A673 (cell line): Measurements from ENCODE around the gene TSPAN5. TPM values are rescaled to one million over a fixed set of nuclear protein-coding genes. Genes with fewer than 3 reads are reported as not detected.

Experiments
- BruUV-seq: library from RNA; stranded (reverse); fragments of 400-500 nt; replicated peaks from 2 replicates; lab custom pipeline; 2021; lab: Mats Ljungman, UMichigan
- CTCF ChIA-PET: fragments of 300-600 bp; sonication (Branson Sonifier 250); formaldehyde crosslinking; loops from one replicate; lab custom pipeline; 2022; ENCODE audit warnings: antibody characterized with exemption; lab: Charles Lee
- POLR2A ChIA-PET: fragments of 300-600 bp; sonication (Branson Sonifier 250); formaldehyde crosslinking; loops from one replicate; lab custom pipeline; 2022; ENCODE audit warnings: antibody characterized with exemption; ENCODE audit not compliant: low non-redundant PET; lab: Charles Lee
- DNase-seq: peaks from one replicate; pipeline ENCODE4 v3.0.0-alpha.2; 2015; ENCODE audit warnings: low spot score
- H3K27ac ChIP-seq: fragments of 200-600 bp; sonication (generic); 2 replicates; pipeline ENCODE4 v1.5.1; 2016; ENCODE audit warnings: mixed run types, low read depth, mild to moderate bottlenecking, mixed read lengths, antibody characterized with exemption, low read length; ENCODE audit not compliant: poor library complexity, severe bottlenecking
- H3K27me3 ChIP-seq: fragments of 200-600 bp; sonication (generic); replicated peaks from 2 replicates; pipeline ENCODE4 v1.6.1; 2017; ENCODE audit warnings: mixed run types, low read depth, mild to moderate bottlenecking, mixed read lengths, antibody characterized with exemption, low read length; ENCODE audit not compliant: insufficient read depth, poor library complexity
- H3K36me3 ChIP-seq: fragments of 200-600 bp; sonication (generic); 2 replicates; pipeline ENCODE4 v1.6.1; 2016; ENCODE audit warnings: mixed run types, mild to moderate bottlenecking, mixed read lengths, antibody characterized with exemption, low read length; ENCODE audit not compliant: insufficient read depth, poor library complexity, severe bottlenecking
- H3K4me1 ChIP-seq: fragments of 200-600 bp; sonication (generic); 2 replicates; pipeline ENCODE4 v1.6.1; 2017; ENCODE audit warnings: mixed run types, mild to moderate bottlenecking, mixed read lengths, antibody characterized with exemption, low read length; ENCODE audit not compliant: insufficient read depth, poor library complexity, severe bottlenecking
- H3K4me3 ChIP-seq: fragments of 200-600 bp; sonication (generic); 2 replicates; pipeline ENCODE4 v1.5.1; 2016; ENCODE audit warnings: low read depth, mixed run types, mild to moderate bottlenecking, mixed read lengths, low read length; ENCODE audit not compliant: poor library complexity, severe bottlenecking
- H3K9me3 ChIP-seq: fragments of 200-600 bp; sonication (generic); 2 replicates; pipeline ENCODE4 v1.6.1; 2016; ENCODE audit warnings: mixed run types, low read depth, mild to moderate bottlenecking, mixed read lengths, antibody characterized with exemption, low read length; ENCODE audit not compliant: poor library complexity, severe bottlenecking
- EZH2 ChIP-seq: fragments of 200-600 bp; sonication (generic); IDR thresholded peaks from 2 replicates; pipeline ENCODE4 v1.6.1; 2017; ENCODE audit warnings: borderline replicate concordance, low read depth, mild to moderate bottlenecking, mixed read lengths, antibody characterized with exemption, low read length; ENCODE audit not compliant: poor library complexity, severe bottlenecking
- intact Hi-C: fragments of 100-400 bp; cut with micrococcal nuclease; formaldehyde crosslinking; loops from one replicate; pipeline ENCODE4 v1.10.0; 2022; ENCODE audit not compliant: unreplicated experiment
- total RNA-seq: library from RNA; stranded (reverse); gene quantifications from 2 replicates; pipeline ENCODE4 v1.2.3, GENCODE V29; 2021
- TF ChIP-seq, protein P1 (sequence below): fragments of 300-800, 200-600 bp; sonication (generic); conservative IDR thresholded peaks from 2 replicates; pipeline ENCODE4 v1.5.1; 2017; ENCODE audit warnings: low read depth, mild to moderate bottlenecking, antibody characterized with exemption, low read length, moderate library complexity, mixed read lengths

Gene TSPAN5
- total RNA-seq, 1 experiment from 2014 or later, result 15.2 TPM

GRCh38 chr4:98515470-98515809 is 143.0 kb downstream of the TSPAN5 start:
- no TSS peak for BruUV-seq
- H3K9me3 ChIP-seq, result no peaks in the 10 kb centered on the region
- CTCF ChIA-PET, result no interaction called here
- peaks cover 16% of the 10 kb centered on the region for H3K4me1 ChIP-seq
- H3K36me3 ChIP-seq, result no peaks in the 10 kb centered on the region
- POLR2A ChIA-PET, result no interaction called here
- H3K27me3 ChIP-seq, result no peaks in the 10 kb centered on the region
- no peak overlapping the region for H3K4me3 ChIP-seq
- TF ChIP-seq, protein P1, sequence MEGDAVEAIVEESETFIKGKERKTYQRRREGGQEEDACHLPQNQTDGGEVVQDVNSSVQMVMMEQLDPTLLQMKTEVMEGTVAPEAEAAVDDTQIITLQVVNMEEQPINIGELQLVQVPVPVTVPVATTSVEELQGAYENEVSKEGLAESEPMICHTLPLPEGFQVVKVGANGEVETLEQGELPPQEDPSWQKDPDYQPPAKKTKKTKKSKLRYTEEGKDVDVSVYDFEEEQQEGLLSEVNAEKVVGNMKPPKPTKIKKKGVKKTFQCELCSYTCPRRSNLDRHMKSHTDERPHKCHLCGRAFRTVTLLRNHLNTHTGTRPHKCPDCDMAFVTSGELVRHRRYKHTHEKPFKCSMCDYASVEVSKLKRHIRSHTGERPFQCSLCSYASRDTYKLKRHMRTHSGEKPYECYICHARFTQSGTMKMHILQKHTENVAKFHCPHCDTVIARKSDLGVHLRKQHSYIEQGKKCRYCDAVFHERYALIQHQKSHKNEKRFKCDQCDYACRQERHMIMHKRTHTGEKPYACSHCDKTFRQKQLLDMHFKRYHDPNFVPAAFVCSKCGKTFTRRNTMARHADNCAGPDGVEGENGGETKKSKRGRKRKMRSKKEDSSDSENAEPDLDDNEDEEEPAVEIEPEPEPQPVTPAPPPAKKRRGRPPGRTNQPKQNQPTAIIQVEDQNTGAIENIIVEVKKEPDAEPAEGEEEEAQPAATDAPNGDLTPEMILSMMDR, result no peak
- no peak for DNase-seq
- intact Hi-C loops, result no loop called here
- H3K27ac ChIP-seq, result no peak overlapping the region

- H3K27me3 ChIP-seq, result no peaks in the 10 kb centered on the region
- no peak for TF ChIP-seq EZH2
- TF ChIP-seq, protein P1, result no peak
- ChIA-PET CTCF (no interaction called here), POLR2A (no interaction called here)
- BruUV-seq, result no TSS peak
- no peaks in the 10 kb centered on the region for H3K9me3 ChIP-seq
- H3K4me1 ChIP-seq, result peaks cover 21% of the 10 kb centered on the region
- no peak overlapping the region for H3K4me3 ChIP-seq
- no peaks in the 10 kb centered on the region for H3K36me3 ChIP-seq
- DNase-seq, result no peak
- H3K27ac ChIP-seq, result no peak overlapping the region
- intact Hi-C loops, result no loop called here
Observed at GRCh38 chr4:98514741-98515469, 143.5 kb downstream of the TSPAN5 start.

DNA sequence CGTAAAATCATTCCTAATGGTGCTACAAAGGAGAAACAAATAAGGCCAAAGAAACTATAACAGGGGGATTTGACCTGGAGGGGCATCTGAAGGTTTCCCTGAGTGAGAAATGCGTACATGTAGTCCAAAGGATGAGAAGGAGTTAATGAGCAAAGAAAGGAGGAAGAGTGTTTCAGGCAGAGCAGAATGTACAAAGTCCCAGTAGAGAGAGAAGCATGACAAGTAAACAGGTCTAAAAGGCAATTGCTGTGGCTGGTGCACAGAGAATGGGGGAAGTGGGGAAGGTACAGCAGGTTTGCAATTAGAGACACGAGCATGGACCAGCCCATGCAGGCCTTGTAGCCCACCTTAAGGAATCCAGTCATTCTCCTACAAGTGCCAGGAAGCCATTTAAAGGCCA is 145.5 kb downstream of the TSPAN5 start:
- no TSS peak for BruUV-seq
- H3K36me3 ChIP-seq, result no peaks in the 10 kb centered on the region
- H3K4me1 ChIP-seq, result peaks cover 35% of the 10 kb centered on the region
- no peak for DNase-seq
- no peak for TF ChIP-seq EZH2
- TF ChIP-seq, protein P1, result no peak
- H3K27ac ChIP-seq, result no peak overlapping the region
- no peak overlapping the region for H3K4me3 ChIP-seq
- no peaks in the 10 kb centered on the region for H3K27me3 ChIP-seq
- intact Hi-C loops, result no loop called here
- CTCF ChIA-PET, result no interaction called here
- no peaks in the 10 kb centered on the region for H3K9me3 ChIP-seq
- POLR2A ChIA-PET, result no interaction called here
